Measurements from ENCODE around the gene SMYD3. TPM values are rescaled to one million over a fixed set of nuclear protein-coding genes. Genes with fewer than 3 reads are reported as not detected.

The SMYD3 gene
- total RNA-seq, 4 donors from 2014 or later = 15.6 to 21.1 (median 18.4) TPM

GRCh38 chr1:246122071-246122470, 385.0 kb downstream of the SMYD3 start:
- TF ChIP-seq CTCF (IDR thresholded peaks at IDR 0.05; ENCODE audit: low read depth) = no peak

- TF ChIP-seq CTCF (IDR thresholded peaks at IDR 0.05; ENCODE audit: low read depth) = no peak
Measured at GRCh38 chr1:246121533-246121932, 385.5 kb downstream of the SMYD3 start.

GRCh38 chr1:246117066-246117791, 389.9 kb downstream of the SMYD3 start:
- TF ChIP-seq CTCF (IDR thresholded peaks at IDR 0.05; ENCODE audit: low read depth) = no peak

- TF ChIP-seq CTCF (IDR thresholded peaks at IDR 0.05; ENCODE audit: low read depth) = no peak
Measured at GRCh38 chr1:246114369-246114768, 392.7 kb downstream of the SMYD3 start.

GRCh38 chr1:246113555-246114095, 393.5 kb downstream of the SMYD3 start:
- TF ChIP-seq CTCF (IDR thresholded peaks at IDR 0.05; ENCODE audit: low read depth) = no peak

GRCh38 chr1:246111570-246111969, 395.5 kb downstream of the SMYD3 start:
- TF ChIP-seq CTCF (IDR thresholded peaks at IDR 0.05; ENCODE audit: low read depth) = no peak

- TF ChIP-seq CTCF (IDR thresholded peaks at IDR 0.05; ENCODE audit: low read depth) = no peak
Measured at GRCh38 chr1:246110343-246111219, 396.5 kb downstream of the SMYD3 start.
